Measurements from ENCODE around the gene CBLC. TPM values are rescaled to one million over a fixed set of nuclear protein-coding genes. Genes with fewer than 3 reads are reported as not detected.

CBLC gene
- total RNA-seq, 2 donors from 2014 or later, result 18.5 to 23.6 TPM

DNA sequence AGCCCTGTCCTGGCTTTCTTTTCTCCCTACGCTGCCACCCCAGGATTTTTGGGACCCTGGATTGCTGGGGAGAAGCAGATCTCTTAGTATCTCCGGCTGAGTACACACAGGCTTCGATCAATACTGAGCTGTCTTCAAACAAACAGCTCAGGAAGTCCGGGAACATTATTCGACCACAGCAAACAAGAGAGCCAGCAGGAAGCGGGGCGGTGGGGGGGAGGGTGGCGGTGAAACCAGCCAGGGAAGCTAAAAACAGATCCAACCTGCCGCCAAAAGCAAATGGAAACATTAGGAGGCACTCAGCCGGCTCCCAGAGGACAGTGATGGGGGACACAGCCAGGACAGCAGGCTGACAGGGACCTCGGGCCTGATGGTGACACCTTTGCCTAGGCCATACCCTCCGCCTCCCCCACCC lies 19.0 kb downstream of the CBLC start:
- no peak overlapping the region for H3K4me3 ChIP-seq
- H3K27me3 ChIP-seq, result no peaks in the 10 kb centered on the region
- intact Hi-C loops (cut with DNase I), result loop anchor here (5.0 kb wide), 1 partner anchor 46 kb away; no protein-coding TSS in a partner anchor
- H3K36me3 ChIP-seq (replicated peaks in 1 of 2; ENCODE audit: insufficient read depth in 1 of 2, low read depth in 2 of 2), result no peaks in the 10 kb centered on the region
- TF ChIP-seq, protein P1, sequence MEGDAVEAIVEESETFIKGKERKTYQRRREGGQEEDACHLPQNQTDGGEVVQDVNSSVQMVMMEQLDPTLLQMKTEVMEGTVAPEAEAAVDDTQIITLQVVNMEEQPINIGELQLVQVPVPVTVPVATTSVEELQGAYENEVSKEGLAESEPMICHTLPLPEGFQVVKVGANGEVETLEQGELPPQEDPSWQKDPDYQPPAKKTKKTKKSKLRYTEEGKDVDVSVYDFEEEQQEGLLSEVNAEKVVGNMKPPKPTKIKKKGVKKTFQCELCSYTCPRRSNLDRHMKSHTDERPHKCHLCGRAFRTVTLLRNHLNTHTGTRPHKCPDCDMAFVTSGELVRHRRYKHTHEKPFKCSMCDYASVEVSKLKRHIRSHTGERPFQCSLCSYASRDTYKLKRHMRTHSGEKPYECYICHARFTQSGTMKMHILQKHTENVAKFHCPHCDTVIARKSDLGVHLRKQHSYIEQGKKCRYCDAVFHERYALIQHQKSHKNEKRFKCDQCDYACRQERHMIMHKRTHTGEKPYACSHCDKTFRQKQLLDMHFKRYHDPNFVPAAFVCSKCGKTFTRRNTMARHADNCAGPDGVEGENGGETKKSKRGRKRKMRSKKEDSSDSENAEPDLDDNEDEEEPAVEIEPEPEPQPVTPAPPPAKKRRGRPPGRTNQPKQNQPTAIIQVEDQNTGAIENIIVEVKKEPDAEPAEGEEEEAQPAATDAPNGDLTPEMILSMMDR (IDR thresholded peaks at IDR 0.05), result no peak
- no peak for TF ChIP-seq POLR2A (IDR thresholded peaks at IDR 0.05)
- 15 to 18% methylated on average over 12 of the region's 12 CpGs for WGBS, 2 donors
- no peaks in the 10 kb centered on the region for H3K9me3 ChIP-seq
- peaks cover 26% of the 10 kb centered on the region for H3K4me1 ChIP-seq
- DNase-seq, result peak; percentile 57 to 82 (median 74)
- peak; percentile 83 for ATAC-seq
- H3K27ac ChIP-seq, result peak overlapping the region; percentile 52 to 78 (median 74)

DNA sequence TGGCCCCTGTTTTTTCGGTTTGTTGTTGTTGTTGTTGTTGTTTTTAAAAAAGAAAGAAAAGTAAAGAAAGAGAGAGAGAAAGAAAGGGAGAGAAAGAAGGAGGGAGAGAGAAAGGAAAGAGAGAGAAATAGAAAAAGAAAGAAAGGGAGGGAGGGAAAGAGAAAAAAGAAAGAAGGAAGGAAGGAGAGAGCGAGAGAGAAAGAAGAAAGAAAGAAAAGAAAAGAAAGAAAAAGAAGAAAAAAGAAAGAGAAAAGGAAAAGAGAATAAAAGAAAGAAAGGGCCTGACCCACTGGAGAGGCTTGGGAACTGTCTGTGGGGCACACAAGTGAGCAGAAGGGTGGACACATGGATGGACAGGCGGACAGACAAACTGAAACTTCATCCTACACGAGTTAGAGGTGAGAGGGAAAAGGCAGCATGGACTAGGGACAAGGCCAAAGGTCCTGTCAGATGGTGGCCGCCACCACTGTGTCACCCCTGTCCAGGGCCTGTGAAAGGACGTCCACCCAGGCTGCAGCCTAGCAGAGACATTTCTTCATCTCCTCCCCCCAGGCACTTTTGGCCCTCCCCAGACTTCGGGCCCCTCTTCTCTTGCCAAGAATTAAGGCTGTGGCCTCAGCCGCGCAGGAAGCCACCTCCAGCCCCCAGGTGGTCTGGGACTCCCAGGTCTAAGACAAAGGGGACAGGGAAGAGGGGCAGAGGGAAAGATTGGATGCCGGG lies 22.1 kb downstream of the CBLC start:
- ATAC-seq (no peak), DNase-seq (no peak)
- intact Hi-C loops (cut with DNase I), result loop anchor here (5.0 kb wide), 1 partner anchor 43 kb away; no protein-coding TSS in a partner anchor
- Histone ChIP-seq H3K4me1 (peaks cover 26% of the 10 kb centered on the region), H3K4me3 (no peak overlapping the region), H3K27me3 (no peaks in the 10 kb centered on the region), H3K36me3 (replicated peaks in 1 of 2; ENCODE audit: insufficient read depth in 1 of 2, low read depth in 2 of 2) (no peaks in the 10 kb centered on the region), H3K27ac (no peak overlapping the region), H3K9me3 (no peaks in the 10 kb centered on the region)
- 62 to 63% methylated on average over 8 to 9 of the region's 10 CpGs for WGBS, 2 donors
- TF ChIP-seq, protein P1 (IDR thresholded peaks at IDR 0.05), result no peak
- TF ChIP-seq POLR2A (IDR thresholded peaks at IDR 0.05), result no peak

DNA sequence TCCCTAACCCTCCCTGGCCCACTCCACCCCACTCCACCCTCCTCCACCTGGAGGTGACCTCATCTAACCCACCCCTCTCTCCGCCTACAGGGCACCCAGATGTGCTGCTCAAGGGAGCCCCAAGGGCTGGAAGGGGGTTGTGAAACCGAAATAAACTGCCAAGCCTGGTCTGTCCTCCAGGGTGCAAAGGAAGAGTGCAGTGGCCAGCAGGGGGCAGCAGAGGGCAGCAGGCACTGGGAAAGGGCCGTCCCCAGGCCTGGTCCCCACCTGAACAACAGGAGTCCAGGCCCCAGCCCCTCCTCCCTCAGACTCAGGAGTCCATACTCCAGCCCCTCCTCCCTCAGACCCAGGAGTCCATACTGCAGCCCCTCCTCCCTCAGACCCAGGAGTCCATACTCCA lies 22.8 kb downstream of the CBLC start:
- no peaks in the 10 kb centered on the region for H3K27me3 ChIP-seq
- no peaks in the 10 kb centered on the region for H3K36me3 ChIP-seq (replicated peaks in 1 of 2; ENCODE audit: insufficient read depth in 1 of 2, low read depth in 2 of 2)
- no peaks in the 10 kb centered on the region for H3K9me3 ChIP-seq
- DNase-seq (peak; percentile 85 to 90 (median 88)), ATAC-seq (peak; percentile 86)
- peaks cover 26% of the 10 kb centered on the region for H3K4me1 ChIP-seq
- TF ChIP-seq, protein P1 (IDR thresholded peaks at IDR 0.05), result peak; percentile 86 to 99 (median 96)
- TF ChIP-seq POLR2A (IDR thresholded peaks at IDR 0.05), result no peak
- intact Hi-C loops (cut with DNase I), result no loop called here
- WGBS, 2 donors, result 9% methylated on average over 3 of the region's 3 CpGs; no CpG with 5 or more reads in 1 of the 2 donors
- H3K27ac ChIP-seq, result no peak overlapping the region
- no peak overlapping the region for H3K4me3 ChIP-seq

DNA sequence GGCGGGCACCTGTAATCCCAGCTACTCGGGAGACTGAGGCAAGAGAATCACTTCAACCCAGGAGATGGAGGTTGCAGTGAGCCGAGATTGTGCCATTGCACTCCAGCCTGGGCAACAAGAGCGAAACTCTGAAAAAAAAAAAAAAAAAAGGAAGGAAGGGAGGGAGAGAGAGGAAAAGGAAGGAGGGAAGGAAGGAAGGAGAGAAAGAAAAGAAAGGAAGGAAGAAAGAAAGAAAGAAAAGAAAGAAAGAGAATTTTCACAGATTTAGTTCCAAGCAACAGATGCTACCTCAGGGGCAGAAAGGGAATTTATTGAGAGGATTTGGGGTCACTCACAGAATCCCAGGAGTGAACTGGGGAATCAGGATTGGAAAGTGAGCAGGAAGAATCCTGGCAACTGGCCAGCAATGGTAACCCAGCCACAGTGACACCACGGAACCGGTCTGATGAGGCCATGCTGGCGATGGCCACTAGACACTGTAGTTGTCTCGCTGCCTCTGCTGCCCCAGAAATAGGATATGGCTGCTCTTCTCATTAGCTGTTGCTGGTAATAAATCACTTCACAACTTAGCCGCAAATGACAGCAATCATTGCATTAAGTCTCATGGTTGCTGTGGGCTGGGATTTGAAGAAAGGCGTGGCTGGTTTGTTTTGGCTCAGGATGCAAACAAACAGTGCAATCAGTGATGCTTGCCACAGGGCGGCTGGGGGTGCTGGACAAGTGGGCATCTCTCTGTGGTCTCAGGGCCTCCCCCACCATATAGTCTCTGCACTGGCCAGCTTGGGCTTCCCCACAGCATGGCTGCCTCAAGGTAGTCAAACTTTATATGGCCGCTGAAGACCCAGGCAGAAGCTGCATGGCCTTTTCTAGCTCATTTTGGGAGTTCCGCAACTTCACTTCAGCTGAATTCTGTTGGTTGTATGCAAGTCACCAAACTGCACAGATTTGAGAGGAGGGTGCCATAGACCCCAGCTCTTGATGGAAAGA lies 26.0 kb downstream of the CBLC start:
- H3K4me1 ChIP-seq, result peaks cover 28% of the 10 kb centered on the region
- DNase-seq (no peak), ATAC-seq (no peak)
- no peaks in the 10 kb centered on the region for H3K36me3 ChIP-seq (replicated peaks in 1 of 2; ENCODE audit: insufficient read depth in 1 of 2, low read depth in 2 of 2)
- intact Hi-C loops (cut with DNase I), result no loop called here
- no peak overlapping the region for H3K27ac ChIP-seq
- 87 to 93% methylated on average over 10 to 13 of the region's 13 CpGs for WGBS, 2 donors
- no peaks in the 10 kb centered on the region for H3K27me3 ChIP-seq
- TF ChIP-seq, protein P1 (IDR thresholded peaks at IDR 0.05), result no peak
- no peak for TF ChIP-seq POLR2A (IDR thresholded peaks at IDR 0.05)
- no peaks in the 10 kb centered on the region for H3K9me3 ChIP-seq
- no peak overlapping the region for H3K4me3 ChIP-seq
